Measurements from ENCODE around the gene FBXW2.

DNA sequence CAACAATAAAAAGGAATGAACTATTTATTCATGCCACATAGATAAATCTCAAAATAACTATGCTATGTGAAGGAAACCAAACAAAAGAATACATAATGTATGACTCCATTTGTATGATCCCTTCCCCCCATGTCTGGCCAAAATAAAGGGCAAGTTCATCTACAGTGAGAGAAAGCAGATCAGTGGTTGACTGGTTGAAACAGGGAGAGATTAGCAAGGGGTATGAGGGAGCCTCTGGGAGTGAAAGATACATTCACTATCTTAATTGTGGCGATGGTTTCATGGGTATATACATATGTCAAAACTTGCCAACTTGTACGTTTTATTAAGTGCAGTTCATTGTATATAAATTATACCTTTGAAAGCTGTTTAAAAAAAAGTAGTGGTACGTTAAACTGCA, 44.7 kb upstream of the FBXW2 start:
- TF ChIP-seq CTCF (IDR thresholded peaks at IDR 0.05) (no peak), POLR2A (IDR thresholded peaks at IDR 0.05) (no peak)
